Omental fat pad (tissue), 4 donors: Measurements from ENCODE around the gene LILRB3. TPM values are rescaled to one million over a fixed set of nuclear protein-coding genes. Genes with fewer than 3 reads are reported as not detected.

ENCODE experiments used
- ATAC-seq: fragments of 150-250 bp; one replicate; pipeline ENCODE4 v1.9.1; 2016; ENCODE audit warnings: mild to moderate bottlenecking, moderate library complexity; ENCODE audit not compliant: low FRiP score
- DNase-seq: peaks from one replicate; pipeline ENCODE4 v3.0.0-alpha.2; 2019; ENCODE audit warnings: low spot score
- total RNA-seq, 4 donors: library from RNA; depleted of rRNA; stranded (reverse); fragments of >200 nt; gene quantifications; one replicate each; pipeline ENCODE4 v1.1.0, GENCODE V29; 2016
- TF ChIP-seq, protein P1 (sequence below), 3 donors: fragments of 450-650 bp; IDR thresholded peaks; one replicate each; pipeline ENCODE4 v1.5.1; 2016 to 2017; ENCODE audit warnings: antibody characterized with exemption in 3 of 3, mild to moderate bottlenecking in 3 of 3, moderate library complexity in 2 of 3

The LILRB3 gene
- total RNA-seq, 4 donors from 2014 or later = 11.7 to 135 (median 71.5) TPM

DNA sequence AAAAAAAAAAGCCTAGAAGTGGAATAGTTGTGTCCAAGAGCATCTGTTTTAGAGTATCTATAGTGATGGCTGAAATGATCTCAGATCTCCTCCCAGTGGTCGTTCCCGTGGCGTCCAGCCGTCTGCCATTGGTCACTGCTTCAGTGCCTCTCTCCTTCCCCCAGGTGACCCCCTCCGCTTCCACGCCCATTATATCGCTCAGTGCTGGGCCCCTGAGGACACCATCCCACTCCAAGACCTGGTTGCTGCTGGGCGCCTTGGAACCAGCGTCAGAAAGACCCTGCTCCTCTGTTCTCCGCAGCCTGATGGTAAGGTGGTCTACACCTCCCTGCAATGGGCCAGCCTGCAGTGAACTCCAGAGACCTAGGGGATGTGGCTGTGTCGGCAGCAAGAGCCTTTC is 29.8 kb downstream of the LILRB3 start:
- TF ChIP-seq, protein P1, sequence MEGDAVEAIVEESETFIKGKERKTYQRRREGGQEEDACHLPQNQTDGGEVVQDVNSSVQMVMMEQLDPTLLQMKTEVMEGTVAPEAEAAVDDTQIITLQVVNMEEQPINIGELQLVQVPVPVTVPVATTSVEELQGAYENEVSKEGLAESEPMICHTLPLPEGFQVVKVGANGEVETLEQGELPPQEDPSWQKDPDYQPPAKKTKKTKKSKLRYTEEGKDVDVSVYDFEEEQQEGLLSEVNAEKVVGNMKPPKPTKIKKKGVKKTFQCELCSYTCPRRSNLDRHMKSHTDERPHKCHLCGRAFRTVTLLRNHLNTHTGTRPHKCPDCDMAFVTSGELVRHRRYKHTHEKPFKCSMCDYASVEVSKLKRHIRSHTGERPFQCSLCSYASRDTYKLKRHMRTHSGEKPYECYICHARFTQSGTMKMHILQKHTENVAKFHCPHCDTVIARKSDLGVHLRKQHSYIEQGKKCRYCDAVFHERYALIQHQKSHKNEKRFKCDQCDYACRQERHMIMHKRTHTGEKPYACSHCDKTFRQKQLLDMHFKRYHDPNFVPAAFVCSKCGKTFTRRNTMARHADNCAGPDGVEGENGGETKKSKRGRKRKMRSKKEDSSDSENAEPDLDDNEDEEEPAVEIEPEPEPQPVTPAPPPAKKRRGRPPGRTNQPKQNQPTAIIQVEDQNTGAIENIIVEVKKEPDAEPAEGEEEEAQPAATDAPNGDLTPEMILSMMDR (IDR thresholded peaks at IDR 0.05) = no peak
- ATAC-seq = no peak
- DNase-seq = no peak

DNA sequence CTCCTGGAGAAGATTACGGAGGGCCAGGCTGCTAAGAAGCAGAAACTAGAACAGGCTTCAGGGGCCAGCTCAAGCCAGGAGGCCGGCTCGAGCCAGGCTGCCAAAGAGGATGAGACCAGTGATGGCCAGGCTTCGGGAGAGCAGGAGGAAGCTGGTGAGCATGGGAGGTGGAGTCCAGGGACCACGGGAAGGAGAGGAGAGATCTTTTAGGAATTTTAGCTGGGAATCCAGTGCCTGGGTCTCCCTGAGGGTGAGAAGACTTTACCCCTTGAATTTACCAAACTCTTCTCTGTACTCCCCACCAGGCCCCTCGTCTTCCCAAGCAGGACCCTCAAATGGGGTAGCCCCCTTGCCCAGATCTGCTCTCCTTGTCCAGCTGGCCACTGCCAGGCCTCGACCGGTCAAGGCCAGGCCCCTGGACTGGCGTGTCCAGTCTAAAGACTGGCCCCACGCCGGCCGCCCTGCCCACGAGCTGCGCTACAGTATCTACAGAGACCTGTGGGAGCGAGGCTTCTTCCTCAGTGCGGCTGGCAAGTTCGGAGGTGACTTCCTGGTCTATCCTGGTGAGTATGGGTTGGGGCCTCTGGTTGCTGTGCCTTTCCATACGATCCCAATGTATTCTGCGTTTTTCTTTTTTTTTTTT is 30.9 kb downstream of the LILRB3 start:
- DNase-seq (no peak), ATAC-seq (no peak)
- TF ChIP-seq, protein P1 (IDR thresholded peaks at IDR 0.05) = no peak

DNA sequence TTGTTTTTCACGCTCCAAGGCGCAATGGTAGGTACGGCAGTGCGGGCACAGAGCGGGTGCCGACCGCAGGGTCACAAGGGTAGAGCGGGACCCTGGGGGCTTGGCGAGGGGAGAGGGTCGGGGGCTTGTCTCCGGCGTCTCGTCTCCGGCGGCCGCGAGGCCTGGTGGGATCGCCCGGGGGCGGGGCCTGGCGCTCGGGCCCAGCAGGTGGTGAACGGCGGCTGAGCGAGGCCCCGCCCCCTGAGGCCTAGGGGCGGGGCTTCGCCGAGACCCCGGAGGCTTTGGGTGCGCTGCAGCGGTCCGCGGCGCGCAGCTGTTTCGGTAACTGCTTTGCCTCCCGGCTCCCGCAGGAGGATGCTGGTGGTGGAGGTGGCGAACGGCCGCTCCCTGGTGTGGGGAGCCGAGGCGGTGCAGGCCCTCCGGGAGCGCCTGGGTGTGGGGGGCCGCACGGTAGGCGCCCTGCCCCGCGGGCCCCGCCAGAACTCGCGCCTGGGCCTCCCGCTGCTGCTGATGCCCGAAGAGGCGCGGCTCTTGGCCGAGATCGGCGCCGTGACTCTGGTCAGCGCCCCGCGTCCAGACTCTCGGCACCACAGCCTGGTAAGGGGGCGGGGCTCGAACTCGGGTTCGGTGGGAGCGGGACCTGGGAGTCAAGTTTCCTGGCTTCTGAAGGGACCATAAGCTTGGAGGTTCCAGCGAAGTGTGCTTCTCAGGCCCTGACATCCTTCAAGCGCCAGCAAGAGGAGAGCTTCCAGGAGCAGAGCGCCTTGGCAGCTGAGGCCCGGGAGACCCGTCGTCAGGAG is 31.6 kb downstream of the LILRB3 start, which contains the start of gene TSEN34:
TSS of gene TSEN34 (plus strand) at position 298 of the 800 bp plus-strand sequence. CDS start at position 355, 57 bp downstream.
- DNase-seq = peak; percentile 62

DNA sequence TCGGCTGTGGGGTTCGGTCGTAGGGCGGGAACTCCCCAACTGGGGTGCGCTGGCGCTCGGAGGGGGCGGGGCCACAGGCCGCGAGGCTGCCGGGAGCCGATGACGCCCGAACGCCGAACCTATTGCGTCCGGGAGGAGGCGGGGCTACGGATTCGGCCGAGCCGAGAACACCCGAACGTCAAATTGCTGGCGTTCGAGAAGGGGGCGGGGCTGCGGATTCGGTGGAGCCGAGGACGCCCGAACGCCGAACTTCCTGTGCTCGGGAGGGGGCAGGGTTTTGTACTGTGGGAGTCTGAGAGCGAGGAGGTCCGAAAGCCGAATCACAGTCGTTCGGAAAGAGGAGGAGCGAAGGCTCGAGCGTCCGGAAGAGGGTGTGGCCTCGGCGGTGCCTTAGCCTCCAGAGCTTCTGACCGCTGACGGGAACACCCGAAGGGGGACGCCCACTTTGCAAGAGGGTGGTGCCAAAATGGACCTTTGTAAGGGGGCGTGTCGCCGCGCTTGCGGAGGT is 32.2 kb downstream of the LILRB3 start:
- TF ChIP-seq, protein P1 (IDR thresholded peaks at IDR 0.05) = no peak

More for the DNA sequence above, 31.6 kb downstream of the LILRB3 start, which contains the start of gene TSEN34:
- TF ChIP-seq, protein P1 (IDR thresholded peaks at IDR 0.05) = no peak
- peak; percentile 37 for ATAC-seq

DNA sequence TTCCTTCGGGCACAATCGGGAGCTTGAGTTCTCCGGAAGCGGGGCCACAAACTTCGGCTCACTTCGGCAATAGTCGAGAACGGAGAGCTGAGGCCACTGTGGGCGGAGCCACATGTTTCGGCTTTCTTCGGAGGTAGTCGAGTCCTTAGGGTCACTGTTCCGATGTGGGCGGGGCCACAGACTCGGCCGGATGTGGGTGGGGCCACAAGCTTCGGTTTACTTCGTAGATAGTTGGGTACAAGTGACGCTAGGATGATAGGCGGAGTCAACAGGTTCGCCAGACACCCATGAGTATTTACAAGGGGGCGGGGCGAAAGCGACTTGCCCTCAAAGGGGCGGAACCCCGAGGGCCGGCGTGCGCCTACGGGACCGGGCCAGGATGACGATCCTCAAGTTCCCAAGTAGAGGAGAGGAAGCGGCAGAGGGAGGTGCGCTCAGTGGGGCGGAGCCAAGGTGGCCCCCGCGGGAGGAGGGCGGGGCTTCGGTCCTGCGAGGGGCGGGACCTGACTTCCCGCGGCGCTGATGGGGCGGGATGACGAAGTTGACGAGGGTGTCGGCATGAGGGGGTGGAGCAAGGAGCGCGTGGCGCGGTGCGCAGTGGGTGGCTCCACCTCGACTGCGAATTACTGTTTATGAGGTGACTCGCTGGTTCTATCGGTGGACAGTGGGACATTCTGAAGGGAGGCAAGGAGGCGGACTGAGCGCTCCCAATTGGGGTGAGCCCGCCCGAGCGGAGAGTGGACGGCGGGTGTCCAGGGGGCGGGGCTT is 32.9 kb downstream of the LILRB3 start:
- peak; percentile 80 for ATAC-seq
- DNase-seq = peak; percentile 99

More for the DNA sequence above, 32.2 kb downstream of the LILRB3 start:
- peak; percentile 74 for ATAC-seq
- DNase-seq = peak; percentile 96

DNA sequence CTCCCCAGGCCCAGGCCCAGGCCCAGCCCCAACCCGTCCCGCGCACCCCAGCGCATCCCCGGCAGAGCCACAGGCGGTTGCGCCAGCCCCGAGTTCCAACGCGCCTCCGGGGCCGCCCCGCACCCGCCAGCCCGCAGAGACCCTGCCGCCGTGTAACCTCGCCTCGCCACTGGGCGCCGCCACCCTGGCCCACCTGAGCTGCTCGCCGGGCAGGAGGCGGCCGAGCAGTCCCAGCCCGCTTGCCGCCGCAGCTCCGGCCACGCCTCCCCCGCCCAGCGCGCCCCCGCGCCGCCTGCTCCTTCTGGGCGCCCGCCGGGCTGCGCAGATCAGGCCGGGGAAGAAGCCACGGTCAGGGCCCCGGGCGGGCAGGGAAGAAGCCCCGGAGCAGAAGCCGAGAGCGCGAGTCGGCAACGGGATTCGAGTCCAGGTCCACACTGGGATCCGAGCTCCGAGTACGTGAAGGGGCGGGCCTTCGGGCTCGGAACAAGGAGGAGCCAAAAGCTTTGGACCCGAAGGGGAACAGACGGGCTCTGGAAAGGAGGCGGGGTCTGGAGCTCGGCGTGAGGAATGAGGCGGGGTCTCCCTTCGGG is 33.6 kb downstream of the LILRB3 start, which contains the start of gene MBOAT7:
TSS of gene MBOAT7 (minus strand) at position 436 of the 590 bp plus-strand sequence. CDS start 1,072 bp downstream, outside the sequence.
- TF ChIP-seq, protein P1 (IDR thresholded peaks at IDR 0.05) = peak in 1 of 3 donors; percentile 19
- ATAC-seq (peak; percentile 63), DNase-seq (no peak)

More for the DNA sequence above, 32.9 kb downstream of the LILRB3 start:
- TF ChIP-seq, protein P1 (IDR thresholded peaks at IDR 0.05) = no peak
